ENCODE data around the gene TTC38.

GRCh38 chr22:46320716-46321386, 53.0 kb downstream of the TTC38 start:
- TF ChIP-seq, protein P1, sequence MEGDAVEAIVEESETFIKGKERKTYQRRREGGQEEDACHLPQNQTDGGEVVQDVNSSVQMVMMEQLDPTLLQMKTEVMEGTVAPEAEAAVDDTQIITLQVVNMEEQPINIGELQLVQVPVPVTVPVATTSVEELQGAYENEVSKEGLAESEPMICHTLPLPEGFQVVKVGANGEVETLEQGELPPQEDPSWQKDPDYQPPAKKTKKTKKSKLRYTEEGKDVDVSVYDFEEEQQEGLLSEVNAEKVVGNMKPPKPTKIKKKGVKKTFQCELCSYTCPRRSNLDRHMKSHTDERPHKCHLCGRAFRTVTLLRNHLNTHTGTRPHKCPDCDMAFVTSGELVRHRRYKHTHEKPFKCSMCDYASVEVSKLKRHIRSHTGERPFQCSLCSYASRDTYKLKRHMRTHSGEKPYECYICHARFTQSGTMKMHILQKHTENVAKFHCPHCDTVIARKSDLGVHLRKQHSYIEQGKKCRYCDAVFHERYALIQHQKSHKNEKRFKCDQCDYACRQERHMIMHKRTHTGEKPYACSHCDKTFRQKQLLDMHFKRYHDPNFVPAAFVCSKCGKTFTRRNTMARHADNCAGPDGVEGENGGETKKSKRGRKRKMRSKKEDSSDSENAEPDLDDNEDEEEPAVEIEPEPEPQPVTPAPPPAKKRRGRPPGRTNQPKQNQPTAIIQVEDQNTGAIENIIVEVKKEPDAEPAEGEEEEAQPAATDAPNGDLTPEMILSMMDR (IDR thresholded peaks at IDR 0.05; ENCODE audit: low read depth, low read length, poor library complexity, severe bottlenecking), result no peak
- TF ChIP-seq EZH2phosphoT487 (IDR thresholded peaks at IDR 0.05; ENCODE audit: borderline replicate concordance, low read length), result no peak
